ENCODE data around the gene INPP5J.

DNA sequence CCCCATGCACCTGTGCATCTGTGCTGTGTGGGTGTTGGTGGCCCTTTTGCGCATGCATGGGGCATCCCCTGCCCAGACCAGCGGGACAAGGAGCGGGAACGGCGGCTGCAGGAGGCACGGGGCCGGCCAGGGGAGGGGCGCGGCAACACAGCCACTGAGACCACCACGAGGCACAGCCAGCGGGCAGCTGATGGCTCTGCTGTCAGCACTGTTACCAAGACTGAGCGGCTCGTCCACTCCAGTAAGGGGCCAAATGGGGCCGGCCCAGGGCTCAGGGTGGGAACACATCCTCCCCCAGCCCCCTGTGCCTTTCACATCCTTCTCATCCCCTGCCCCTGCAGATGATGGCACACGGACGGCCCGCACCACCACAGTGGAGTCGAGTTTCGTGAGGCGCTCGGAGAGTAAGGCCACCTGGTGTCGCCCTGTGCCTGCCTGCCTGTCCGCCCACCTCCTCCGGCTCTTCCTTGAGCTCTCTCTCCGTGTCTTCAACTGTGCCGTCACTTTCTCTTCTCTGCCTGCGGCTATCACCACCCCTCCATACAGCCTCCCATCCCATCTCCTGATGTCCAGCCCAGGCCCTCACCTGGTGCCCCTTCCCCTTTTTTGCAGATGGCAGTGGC is 26.0 kb upstream of the INPP5J start:
- TF ChIP-seq, protein P1, sequence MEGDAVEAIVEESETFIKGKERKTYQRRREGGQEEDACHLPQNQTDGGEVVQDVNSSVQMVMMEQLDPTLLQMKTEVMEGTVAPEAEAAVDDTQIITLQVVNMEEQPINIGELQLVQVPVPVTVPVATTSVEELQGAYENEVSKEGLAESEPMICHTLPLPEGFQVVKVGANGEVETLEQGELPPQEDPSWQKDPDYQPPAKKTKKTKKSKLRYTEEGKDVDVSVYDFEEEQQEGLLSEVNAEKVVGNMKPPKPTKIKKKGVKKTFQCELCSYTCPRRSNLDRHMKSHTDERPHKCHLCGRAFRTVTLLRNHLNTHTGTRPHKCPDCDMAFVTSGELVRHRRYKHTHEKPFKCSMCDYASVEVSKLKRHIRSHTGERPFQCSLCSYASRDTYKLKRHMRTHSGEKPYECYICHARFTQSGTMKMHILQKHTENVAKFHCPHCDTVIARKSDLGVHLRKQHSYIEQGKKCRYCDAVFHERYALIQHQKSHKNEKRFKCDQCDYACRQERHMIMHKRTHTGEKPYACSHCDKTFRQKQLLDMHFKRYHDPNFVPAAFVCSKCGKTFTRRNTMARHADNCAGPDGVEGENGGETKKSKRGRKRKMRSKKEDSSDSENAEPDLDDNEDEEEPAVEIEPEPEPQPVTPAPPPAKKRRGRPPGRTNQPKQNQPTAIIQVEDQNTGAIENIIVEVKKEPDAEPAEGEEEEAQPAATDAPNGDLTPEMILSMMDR (IDR thresholded peaks at IDR 0.05): no peak
- no peak for TF ChIP-seq POLR2A (IDR thresholded peaks at IDR 0.05)
- TF ChIP-seq EP300 (IDR thresholded peaks at IDR 0.05): no peak
- TF ChIP-seq POLR2AphosphoS5 (IDR thresholded peaks at IDR 0.05): peak; percentile 7
